GM19035 (cell line): ENCODE data around the gene HMOX1.
A peak's percentile ranks its signal among the peaks of the same experiment; 100 is the strongest.
"Not testable (repeated sequence)": the region's sequence is repeated elsewhere in the genome, so short reads cannot be mapped to it uniquely, and the experiment has no call there.

Experiments
- ATAC-seq: cut with Tn5 transposase; IDR thresholded peaks from one replicate; pipeline ENCODE4 v1.9.1; 2021; ENCODE audit not compliant: unreplicated experiment

HMOX1 gene

DNA sequence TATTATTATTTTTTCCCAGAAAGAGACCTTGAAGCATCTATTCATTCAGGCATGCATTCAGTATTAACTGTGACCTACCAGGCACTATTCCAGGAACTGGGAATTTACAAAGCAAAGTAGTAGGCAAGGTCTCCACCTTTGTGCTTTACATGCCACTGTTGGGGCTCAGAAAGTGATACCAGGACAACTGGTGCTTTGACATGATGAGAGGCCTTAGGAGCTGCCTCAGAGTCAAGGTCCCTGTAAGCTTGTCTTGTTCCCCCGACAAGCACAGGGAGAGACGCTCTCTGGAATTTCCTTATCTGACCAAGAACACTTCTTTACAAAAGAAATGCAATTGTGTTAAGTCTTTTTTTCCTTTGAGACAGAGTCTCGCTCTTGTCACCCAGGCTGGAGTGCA, 2.3 kb upstream of the HMOX1 start:
- ATAC-seq, result no peak

DNA sequence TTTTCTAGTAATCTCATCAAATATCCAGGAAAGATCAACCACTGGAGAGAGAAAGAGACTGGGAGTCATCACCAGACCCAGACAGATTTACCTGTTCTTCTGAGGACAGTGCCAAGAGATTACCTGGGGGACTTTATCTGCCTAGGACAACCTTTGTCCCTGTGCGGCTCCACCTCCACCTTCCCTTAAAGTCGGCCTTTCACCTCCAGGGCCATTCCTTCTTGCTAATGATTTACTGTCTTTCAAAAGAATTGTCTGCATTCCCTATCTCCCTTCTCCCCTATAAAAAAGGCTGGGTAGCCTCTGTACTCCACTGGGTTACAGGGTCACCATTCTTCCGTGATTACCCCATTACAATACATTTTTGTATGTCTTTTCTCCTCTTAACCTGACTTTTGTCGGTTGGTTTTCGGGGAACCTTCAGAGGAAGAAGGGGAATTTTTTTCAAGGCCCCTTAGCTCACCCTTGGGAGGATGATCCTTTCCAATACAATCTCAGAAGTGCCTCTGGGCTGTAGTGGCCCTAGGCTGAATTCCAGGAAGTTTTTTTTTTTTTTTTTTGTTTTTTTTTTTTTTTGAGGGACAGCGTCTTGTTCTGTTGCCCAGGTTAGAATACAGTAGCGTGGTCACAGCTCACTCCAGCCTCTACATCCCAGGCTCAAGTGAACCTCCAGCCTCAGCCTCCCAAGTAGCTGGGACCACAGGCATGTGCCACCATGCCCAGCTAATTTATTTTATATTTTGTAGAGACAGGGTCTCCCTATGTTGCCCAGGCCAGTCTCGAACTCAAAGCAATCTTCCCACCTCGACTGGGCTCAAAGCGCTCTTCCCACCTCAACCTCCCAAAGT, 1.5 kb upstream of the HMOX1 start:
- ATAC-seq, result no peak

GRCh38 chr22:35380013-35380412, 883 bp upstream of the HMOX1 start:
- no peak for ATAC-seq

- no peak for ATAC-seq
Observed at GRCh38 chr22:35381424-35382009, 621 bp downstream of the HMOX1 start.

GRCh38 chr22:35383679-35384071, 2.8 kb downstream of the HMOX1 start:
- ATAC-seq, result no peak

GRCh38 chr22:35384527-35384926, 3.6 kb downstream of the HMOX1 start:
- no peak for ATAC-seq

- no peak for ATAC-seq
Observed at GRCh38 chr22:35384975-35385588, 4.2 kb downstream of the HMOX1 start.

GRCh38 chr22:35386670-35387288, 5.9 kb downstream of the HMOX1 start:
- ATAC-seq, result no peak

GRCh38 chr22:35390933-35391332, 10.0 kb downstream of the HMOX1 start:
- no peak for ATAC-seq

- ATAC-seq, result no peak
Observed at GRCh38 chr22:35392357-35392756, 11.5 kb downstream of the HMOX1 start.

DNA sequence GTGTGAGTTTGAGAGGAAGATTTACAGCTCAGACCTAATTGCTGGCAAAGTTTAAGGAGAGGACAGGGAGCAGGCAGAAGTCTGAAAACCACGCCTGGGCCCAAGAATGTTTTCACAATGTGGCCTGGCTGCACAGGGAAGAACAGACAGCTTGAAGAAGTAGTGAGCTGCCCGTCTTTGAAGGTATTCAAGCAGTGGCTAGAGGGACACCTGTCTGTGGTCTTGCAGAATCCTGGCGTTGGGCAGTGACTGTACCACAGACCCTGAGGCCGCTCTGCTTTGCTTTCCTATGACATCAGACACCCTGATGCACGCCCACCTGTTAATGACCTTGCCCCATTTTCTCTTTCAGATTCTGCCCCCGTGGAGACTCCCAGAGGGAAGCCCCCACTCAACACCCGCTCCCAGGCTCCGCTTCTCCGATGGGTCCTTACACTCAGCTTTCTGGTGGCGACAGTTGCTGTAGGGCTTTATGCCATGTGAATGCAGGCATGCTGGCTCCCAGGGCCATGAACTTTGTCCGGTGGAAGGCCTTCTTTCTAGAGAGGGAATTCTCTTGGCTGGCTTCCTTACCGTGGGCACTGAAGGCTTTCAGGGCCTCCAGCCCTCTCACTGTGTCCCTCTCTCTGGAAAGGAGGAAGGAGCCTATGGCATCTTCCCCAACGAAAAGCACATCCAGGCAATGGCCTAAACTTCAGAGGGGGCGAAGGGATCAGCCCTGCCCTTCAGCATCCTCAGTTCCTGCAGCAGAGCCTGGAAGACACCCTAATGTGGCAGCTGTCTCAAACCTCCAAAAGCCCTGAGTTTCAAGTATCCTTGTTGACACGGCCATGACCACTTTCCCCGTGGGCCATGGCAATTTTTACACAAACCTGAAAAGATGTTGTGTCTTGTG, 12.5 kb downstream of the HMOX1 start:
- no peak for ATAC-seq

DNA sequence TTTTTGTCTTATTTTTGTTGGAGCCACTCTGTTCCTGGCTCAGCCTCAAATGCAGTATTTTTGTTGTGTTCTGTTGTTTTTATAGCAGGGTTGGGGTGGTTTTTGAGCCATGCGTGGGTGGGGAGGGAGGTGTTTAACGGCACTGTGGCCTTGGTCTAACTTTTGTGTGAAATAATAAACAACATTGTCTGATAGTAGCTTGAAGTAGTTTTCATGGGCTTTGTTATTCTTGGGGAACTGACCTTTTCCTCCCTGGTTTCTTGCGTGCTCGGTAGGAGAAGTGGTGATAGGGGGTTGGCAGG, 13.1 kb downstream of the HMOX1 start:
- ATAC-seq, result no peak

DNA sequence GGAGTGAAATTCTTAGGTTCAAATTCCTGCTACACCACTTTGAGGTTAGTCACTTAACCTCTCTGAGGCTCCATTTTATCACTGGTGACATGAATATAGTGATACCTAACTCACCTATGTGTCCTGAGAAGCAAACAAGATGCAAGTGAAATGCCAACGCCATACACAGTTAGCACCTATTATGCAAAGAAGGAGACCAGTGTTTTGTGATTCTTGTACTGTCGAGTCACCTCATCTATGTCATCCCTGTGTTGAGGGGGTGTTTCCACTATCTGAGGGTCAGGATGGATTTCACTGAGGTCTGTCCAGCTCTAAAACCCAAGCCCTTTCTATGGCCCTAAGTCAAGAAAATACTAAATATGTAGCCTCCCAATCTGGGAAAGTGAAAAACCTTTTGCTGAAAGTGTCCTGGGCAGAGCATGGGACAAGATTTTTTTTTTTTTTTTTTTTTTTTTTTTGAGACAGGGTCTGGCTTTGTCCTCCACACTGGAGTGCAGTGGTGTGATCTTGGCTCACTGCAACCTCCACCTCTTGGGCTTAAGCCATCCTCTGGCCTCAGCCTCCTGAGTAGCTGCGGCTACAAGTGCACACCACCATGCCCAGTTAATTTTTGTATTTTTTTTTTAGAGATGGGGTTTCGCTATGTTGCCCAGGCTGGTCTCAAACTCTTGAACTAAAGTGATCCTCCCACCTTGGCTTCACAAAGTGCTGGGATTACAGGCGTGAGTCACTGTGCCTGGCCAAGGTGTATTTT, 14.1 kb downstream of the HMOX1 start:
- ATAC-seq, result no peak

DNA sequence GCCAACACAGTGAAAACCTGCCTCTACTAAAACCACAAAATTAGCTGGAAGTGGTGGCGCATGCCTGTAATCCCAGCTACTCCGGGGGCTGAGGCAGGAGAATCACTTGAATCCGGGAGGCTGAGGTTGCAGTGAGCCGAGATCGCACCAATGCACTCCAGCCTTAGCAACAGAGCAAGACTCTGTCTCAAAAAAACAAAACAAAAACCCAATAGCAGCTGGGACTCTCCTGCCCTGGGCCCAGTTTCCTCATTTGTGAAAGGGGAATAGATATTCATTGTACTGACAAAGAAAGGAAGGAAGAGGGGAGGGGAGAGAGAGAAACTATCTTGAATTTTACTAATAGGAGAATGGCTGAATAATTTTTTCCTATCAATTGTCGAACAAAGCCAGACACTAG, 15.7 kb downstream of the HMOX1 start:
- ATAC-seq, result not testable (repeated sequence)

- no peak for ATAC-seq
Observed at GRCh38 chr22:35397095-35397904, 16.4 kb downstream of the HMOX1 start.

DNA sequence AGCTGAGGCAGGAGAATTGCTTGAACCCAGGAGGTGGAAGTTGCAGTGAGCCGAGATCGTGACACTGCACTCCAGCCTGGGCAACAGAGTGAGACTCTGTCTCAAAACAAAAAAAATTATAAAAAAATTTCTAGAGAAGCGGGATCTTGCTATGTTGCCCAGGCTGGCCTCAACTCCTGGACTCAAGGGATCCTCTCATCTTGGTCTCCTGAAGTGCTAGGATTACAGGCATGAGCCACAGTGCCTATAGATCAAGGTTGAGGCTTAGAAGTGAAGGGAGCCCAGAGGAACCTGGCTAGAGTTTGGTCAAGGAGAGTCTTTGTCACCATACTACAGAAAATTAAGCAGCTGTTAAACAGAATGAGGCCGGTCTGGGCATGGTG, 17.7 kb downstream of the HMOX1 start:
- ATAC-seq, result no peak

- no peak for ATAC-seq
Observed at GRCh38 chr22:35399114-35399677, 18.3 kb downstream of the HMOX1 start.

DNA sequence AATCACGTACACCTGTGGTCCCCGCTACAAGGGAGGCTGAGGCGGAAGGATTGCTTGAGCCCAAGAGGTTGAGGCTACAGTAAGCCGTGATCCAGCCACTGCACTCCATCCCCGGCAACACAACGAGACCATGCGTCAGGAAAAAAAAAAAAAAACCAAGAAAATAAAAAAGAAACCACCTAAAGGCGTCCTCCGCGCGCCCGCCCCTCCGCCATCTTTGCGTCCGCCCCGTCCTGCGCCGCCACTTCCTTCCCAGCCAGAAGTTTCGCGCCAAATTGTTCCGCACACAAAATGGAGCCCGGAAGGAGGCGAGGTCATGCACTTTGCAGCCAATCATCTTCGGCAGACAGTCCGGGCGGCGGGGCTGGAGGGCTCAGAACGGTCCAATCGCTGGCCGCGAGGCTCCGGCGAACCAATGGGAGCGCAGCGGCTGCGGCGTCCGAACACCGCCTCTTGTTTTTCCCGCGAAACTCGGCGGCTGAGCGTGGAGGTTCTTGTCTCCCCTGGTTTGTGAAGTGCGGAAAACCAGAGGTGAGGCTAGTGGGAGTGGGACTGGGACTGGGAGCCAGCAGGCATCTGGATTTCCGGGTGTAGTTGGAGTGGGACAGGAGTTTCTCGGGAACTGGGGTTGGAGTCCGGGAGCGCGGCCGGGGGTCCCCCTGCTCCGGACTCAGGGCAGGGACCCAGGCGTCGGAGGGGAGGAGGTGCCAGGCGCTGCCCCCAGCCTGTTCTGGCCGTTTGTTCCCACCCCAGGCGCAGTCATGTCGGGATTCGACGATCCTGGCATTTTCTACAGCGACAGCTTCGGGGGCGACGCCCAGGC, 19.0 kb downstream of the HMOX1 start, which contains the start of gene MCM5:
MCM5 (plus strand) TSS at position 463 of the 823 bp plus-strand sequence; CDS start at position 762, 299 bp downstream.
- ATAC-seq, result peak; percentile 94
